ENCODE data around the gene CLBA1.
"Not testable (repeated sequence)": the region's sequence is repeated elsewhere in the genome, so short reads cannot be mapped to it uniquely, and the experiment has no call there.

The CLBA1 gene

DNA sequence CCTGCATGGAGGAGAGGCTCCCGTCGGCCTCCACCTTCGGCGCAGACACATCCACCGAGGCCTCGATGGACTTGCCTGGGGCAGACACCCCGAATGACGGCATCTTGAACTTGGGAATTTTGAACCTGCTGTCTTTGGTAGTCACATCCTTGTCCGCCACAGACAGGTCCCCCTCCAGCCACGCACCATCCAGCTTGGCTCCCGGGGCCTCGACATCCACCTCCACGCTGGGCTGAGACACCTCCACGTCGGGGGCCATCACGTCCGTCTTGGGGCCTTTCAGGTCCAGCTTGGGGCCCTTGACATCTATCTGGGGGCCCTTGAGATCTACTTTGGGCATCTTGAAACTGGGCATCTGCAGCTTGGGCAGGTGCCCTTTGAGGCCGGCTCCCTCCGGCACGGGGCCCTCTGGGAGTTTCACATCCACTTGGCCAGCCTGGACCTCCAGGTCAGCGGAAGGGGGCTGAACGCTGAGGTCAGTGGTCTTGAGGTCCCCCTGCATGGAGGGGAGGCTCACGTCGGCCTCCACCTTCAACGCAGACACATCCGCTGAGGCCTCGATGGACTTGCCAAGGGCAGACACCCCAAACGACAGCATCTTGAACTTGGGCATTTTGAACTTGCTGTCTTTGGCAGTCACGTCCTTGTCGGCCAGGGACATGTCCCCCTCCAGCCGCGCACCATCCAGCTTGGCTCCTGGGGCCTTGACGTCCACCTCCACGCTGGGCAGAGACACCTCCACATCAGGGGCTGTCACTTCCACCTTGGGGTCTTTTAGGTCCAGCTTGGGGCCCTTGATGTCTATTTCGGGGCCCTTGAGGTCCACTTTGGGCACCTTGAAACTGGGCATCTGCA lies 37.5 kb upstream of the CLBA1 start:
- not testable (repeated sequence) for DNase-seq

- DNase-seq = no peak
These were observed 36.9 kb upstream of the CLBA1 start for GRCh38 chr14:104948736-104949031.

DNA sequence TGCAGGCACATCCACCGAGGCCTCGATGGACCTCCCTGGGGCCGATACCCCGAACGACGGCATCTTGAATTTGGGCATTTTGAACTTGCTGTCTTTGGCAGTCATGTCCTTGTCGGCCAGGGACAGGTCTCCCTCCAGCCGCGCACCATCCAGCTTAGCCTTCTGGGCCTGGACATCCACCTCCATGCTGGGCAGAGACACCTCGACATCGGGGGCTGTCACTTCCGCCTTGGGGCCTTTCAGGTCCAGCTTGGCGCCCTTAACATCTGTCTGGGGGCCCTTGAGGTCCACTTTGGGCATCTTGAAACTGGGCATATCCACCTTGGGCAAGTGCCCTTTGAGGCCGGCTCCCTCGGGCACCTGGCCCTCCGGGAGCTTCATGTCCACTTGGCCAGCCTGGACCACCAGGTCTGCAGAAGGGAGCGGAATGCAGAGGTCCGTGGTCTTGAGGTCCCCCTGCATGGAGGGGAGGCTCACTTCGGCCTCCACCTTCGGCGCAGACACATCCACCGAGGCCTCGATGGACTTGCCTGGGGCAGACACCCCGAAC lies 36.1 kb upstream of the CLBA1 start:
- DNase-seq = not testable (repeated sequence)

GRCh38 chr14:104950021-104950420 lies 35.6 kb upstream of the CLBA1 start:
- no peak for DNase-seq

- not testable (repeated sequence) for DNase-seq
These were observed 34.9 kb upstream of the CLBA1 start for GRCh38 chr14:104950701-104951100.

GRCh38 chr14:104951863-104952657 lies 33.5 kb upstream of the CLBA1 start:
- DNase-seq = not testable (repeated sequence)

- no peak for DNase-seq
These were observed 32.5 kb upstream of the CLBA1 start for GRCh38 chr14:104953097-104953496.

DNA sequence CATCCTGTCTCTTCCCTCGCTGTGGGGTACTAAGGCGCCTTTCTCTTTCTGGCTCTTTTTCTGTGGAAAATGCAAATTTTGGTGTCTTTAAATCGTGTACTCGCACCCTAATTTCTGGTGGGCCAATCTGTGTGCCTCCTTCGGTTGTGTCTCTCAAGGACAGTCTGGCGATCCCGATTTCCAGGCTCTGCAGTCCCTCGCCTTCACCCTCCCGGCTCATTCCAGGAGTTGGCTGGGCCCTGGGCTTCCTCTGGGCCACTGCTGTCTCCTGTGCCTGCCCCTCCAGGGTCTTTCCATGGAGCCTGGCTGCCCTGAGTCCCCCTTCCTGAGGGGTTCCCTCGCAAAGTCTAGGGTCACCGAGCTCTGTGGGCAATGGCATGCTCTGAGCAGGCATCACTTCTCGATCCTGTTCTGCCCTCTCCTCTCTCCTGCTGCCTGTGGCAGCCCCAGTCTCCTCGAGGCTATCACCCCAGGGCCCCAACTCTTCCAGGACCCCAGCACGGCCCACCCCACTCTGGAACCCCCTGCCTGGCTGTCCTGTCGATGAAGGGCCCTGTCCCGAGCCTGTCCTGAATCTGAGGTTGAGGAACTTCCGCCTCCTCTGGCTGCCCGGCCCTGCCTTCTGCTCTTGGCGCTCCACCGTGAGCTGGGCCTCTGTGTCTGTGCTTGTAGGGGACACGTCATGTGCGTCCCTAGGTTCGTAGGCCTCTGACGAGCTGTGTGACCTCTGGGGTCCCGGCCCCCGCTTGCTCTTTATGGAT lies 31.5 kb upstream of the CLBA1 start:
- no peak for DNase-seq

DNA sequence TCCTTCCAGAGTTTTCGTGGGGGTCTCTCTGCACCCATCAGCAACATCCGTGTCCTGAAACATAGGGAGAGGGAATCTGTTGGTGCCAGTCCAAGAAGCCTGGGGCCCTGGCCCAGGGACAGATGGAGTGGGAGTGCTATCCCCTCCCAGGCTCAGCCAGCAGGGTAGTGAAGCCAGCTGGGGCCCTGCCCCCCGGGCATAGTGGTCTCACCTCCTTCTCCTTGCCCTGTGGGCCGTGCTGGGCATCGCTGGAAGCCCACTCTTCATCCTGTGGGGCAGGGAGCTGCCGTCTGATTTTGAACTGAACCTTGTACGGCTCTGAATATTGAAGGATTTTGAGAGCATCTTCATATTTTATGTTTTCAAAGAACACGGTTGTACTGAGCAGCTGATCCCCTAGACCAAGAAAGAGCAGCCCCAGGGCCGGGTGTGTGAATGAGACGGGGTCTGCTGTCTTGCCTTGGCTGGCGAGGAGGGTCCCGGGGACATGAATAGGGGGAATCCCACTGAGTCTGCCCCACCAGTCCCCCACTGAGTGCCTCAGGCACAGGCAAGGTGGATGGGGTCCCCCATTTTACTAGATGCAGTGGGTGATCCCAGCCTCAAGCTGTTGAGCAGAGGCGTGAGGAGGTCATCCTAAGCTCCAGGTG lies 30.7 kb upstream of the CLBA1 start:
- no peak for DNase-seq

DNA sequence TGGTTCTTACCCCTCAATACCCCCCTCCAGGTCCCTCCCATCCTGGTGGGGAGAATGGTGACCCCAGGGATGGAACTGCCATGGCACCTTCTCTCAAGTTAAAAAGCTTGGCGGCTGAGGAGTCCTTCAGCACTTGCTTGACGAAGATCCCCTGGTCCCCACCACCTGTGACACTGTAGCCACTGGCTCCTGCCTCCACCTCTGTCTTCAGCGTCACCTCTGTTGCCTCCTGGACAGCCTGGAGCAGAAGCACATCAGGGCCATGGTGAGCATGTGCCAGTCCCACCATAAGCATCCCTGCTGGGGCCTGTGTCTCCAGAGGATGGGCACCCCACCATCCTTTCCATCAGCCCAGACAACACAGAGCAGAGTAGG lies 30.2 kb upstream of the CLBA1 start:
- no peak for DNase-seq

DNA sequence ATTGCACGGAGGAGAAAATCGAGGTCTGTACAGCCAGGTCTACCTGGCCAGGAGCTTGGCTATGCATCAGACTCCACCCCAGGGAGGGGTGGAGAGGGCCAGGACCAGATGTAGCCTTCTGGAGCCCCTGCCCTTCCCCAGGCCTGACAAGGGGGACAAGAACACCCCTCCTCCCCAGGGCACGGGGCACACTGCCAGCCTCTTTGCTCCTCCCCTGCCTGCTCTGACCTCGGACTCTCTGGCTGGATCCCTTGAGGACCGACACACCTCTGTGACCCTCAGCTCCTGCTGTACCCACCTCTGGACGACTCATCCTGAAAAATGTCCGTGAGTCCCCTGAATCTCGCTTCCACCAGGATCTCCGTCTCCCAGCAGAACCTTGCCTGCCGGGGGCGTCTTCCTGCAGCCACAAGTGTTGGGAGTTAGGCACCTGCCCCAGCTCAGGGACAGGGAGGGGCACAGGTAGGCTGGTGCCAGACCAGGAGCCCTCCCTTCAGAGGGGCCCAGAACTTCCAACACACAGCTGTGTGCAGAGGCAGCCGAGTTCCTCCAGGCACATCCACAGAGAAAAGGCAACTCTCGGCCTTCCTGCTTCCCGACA lies 29.2 kb upstream of the CLBA1 start:
- DNase-seq = no peak

GRCh38 chr14:104957146-104958113 lies 28.2 kb upstream of the CLBA1 start:
- DNase-seq = no peak

- no peak for DNase-seq
These were observed 21.0 kb upstream of the CLBA1 start for GRCh38 chr14:104964546-104964945.

DNA sequence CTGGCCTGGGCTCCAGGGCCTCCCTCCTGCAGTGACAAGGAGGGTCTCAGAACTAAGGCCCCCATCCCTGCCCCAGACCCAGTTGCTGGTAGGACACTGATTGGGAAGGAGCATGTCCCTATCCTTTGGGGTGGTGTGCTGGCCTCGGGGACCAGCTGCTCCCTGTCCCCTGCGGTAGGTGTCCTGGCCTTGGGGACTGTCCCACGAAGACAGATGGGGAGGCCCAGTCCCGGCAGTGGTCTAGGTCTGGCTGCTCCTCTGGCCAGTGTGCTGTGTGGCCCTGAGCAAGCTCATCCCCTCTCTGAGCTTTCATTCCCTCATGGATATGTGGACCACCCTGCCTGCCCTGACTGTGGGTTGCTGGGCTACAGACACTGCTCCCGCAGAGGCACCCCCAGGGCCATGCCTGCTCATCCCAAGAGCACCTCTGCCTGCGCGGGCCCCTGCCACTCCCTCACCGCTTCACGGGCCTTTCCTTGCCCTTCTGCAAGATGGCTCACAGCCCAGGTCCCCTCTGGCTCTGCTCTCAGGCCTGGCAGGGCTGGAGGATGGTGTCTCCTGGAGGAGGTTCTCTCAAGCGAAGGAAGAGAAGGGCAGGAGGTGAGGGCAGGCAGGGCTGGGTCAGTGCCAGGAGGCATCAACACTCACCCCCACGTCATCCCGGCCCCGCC lies 19.9 kb upstream of the CLBA1 start:
- DNase-seq = no peak

DNA sequence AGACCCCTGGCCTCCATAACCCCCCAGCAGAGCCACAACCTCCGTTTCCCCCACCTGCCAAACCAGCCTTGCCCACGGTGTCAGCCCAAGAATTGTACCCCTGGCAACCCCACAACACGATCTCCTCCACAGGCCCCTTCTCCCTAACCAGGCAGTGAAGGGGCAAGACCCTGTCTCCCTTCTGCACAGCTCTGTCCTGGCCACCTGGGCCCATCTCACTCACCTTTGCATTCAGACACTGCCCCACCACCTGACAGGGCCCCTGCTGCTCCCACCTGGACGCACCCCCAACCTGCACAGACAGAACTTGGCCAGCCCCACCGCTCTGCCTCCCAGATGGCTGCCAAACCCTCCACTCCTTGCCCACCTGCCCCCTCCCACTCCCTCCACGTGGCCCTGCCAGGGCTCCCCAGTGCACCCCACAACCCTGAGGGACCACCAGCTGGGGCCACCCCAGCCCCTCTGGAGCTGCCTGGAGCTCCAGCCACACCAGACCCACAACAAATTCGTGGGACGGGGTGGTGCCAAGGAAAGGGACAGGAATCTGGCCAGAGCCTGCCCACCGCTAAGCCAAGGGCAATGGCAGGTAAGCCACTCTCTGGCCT lies 19.2 kb upstream of the CLBA1 start:
- DNase-seq = no peak

DNA sequence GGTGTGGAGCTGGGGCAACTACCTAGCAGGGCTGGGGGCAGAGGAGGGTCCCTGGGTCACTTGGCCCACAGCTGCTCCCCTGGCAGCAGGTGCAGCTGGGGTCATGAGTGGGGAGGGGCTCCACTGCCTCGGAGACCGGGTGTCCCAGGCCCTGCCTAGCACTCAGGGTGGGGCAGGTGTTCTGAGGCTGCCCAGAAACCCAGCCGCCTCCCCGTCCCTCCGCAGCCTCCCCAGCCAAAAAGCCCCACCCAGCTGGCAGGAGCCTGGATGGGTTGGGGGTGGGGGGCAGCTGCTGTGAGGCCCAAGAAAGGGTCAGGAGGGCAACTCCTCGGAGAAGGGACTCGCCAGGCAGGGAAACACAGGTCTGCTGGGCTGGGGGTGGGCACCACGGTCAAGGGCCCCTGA lies 18.6 kb upstream of the CLBA1 start:
- DNase-seq = no peak

DNA sequence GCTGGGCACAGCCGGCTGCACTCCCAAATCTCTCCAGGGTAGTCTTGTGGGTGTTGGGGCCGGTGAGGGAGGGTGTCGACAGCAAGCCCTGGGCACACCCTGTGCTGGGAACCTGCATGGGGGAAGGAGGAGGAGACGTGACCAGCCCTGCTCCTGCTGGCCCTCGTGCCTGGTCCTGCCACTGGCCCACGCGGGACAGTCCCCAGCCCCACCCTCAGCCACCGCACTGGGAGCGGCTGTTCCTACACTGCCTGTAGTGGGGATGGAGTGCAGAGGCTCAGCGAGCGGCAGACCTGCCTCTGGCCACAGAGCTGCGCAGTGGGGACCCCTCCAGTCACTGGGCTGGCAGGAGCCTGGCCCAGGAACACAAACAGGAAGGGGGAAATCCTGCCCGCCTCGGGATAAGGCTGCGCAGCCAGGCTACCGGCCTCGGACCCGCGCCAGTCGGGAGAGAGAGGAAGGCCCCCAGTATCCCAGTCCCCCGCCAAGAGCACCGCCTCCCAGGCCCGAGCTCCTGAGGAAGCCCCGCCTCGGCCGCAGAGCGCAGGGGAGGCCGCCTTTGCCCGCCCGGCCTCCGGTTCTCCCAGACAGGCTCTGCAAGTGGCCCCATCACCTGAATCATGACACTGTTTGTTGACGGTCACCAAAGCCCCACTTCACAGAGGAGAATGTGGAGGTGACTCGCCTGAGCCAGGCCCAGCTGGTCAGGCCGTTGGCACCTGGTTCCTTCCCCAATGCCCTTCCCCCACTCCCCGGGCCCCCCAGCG lies 18.0 kb upstream of the CLBA1 start:
- no peak for DNase-seq

DNA sequence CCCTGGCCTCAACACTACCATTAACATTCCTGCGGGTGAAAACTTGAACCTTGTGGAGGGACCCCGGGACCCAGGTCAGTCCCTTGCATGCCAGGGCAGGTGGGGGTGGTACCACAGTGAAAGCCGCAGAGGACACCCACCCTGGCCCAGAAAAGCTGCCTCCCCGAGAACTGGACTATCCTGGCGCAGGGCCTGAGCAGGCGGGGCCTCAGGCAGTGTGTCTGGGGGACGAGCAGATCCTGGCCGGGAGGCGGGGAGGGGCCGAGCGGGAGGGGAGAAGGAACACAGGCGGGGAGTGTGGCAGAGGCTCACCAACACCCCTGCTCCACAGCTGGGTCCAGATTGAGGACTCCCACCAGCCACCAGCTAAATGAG lies 17.4 kb upstream of the CLBA1 start:
- no peak for DNase-seq

All from DMS153 (cell line).